ENCODE measurements around the gene JMJD1C.

The JMJD1C gene

DNA sequence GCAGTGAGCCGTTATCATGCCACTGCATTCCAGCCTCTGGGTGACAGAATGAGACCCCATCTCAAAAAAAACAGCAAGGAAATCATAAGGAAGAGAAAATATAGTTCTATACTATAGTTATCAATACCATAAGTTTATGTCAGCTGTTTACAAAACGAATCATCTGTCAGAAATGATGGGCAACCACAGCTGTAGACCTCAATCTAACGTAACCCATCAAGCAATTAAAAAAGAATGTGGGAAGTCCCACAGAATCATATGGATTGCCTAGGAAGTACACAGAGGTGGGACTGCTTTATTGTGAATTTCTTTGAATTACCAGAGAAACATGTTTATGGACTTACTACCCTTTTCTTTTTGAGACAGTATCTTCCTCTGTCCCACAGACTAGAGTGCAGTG, 325.7 kb downstream of the JMJD1C start:
- Histone ChIP-seq H3K9me3 (ENCODE audit: control insufficient read depth, insufficient read depth, low read length) (no peaks in the 10 kb centered on the region), H3F3A (ENCODE audit: control insufficient read depth, insufficient read depth) (no peaks in the 10 kb centered on the region), H3K36me3 (ENCODE audit: control insufficient read depth, low read length) (peaks cover 12% of the 10 kb centered on the region; the same call in 1 of the 2 replicates), H3K4me2 (ENCODE audit: low read length) (no peak overlapping the region), H3K4me3 (ENCODE audit: low read length) (no peak overlapping the region), H4K20me1 (ENCODE audit: control insufficient read depth, insufficient read depth, low read depth, low read length) (peaks cover 22% of the 10 kb centered on the region; the same call in 1 of the 2 replicates), H3K27ac (ENCODE audit: low read depth, low read length) (no peak overlapping the region), H3K4me1 (ENCODE audit: control insufficient read depth, low read length) (peaks cover 6% of the 10 kb centered on the region), H3K9me2 (replicated peaks; ENCODE audit: control insufficient read depth, low read length) (no peaks in the 10 kb centered on the region), H3K79me2 (ENCODE audit: control insufficient read depth, low read length) (peaks cover 99% of the 10 kb centered on the region), H3K27me3 (ENCODE audit: control insufficient read depth, low read length) (no peaks in the 10 kb centered on the region)
- TF ChIP-seq EZH2phosphoT487 (IDR thresholded peaks at IDR 0.05; ENCODE audit: borderline replicate concordance, low read length), result no peak

GRCh38 chr10:63137306-63137705, 328.5 kb downstream of the JMJD1C start:
- Histone ChIP-seq H3K36me3 (ENCODE audit: control insufficient read depth, low read length) (peaks cover 21% of the 10 kb centered on the region), H3K4me3 (ENCODE audit: low read length) (no peak overlapping the region), H3K9me2 (replicated peaks; ENCODE audit: control insufficient read depth, low read length) (no peaks in the 10 kb centered on the region), H3K27me3 (ENCODE audit: control insufficient read depth, low read length) (no peaks in the 10 kb centered on the region), H3K9me3 (ENCODE audit: control insufficient read depth, insufficient read depth, low read length) (peaks cover 4% of the 10 kb centered on the region), H3K79me2 (ENCODE audit: control insufficient read depth, low read length) (peaks cover 90% of the 10 kb centered on the region), H3K4me2 (ENCODE audit: low read length) (no peak overlapping the region), H3F3A (ENCODE audit: control insufficient read depth, insufficient read depth) (0 out of 2 replicates have a peak, but pooled peaks cover 3% of the 10 kb centered on the region), H4K20me1 (ENCODE audit: control insufficient read depth, insufficient read depth, low read depth, low read length) (peaks cover 31% of the 10 kb centered on the region), H3K27ac (ENCODE audit: low read depth, low read length) (no peak overlapping the region), H3K4me1 (ENCODE audit: control insufficient read depth, low read length) (peaks cover 23% of the 10 kb centered on the region)
- TF ChIP-seq EZH2phosphoT487 (IDR thresholded peaks at IDR 0.05; ENCODE audit: borderline replicate concordance, low read length) (no peak), CTCF (IDR thresholded peaks at IDR 0.05; ENCODE audit: low read depth, low read length, poor library complexity, severe bottlenecking) (no peak)

- peaks cover 57% of the 10 kb centered on the region for H3K79me2 ChIP-seq (ENCODE audit: control insufficient read depth, low read length)
- peaks cover 23% of the 10 kb centered on the region for H3K4me1 ChIP-seq (ENCODE audit: control insufficient read depth, low read length)
- H3K9me3 ChIP-seq (ENCODE audit: control insufficient read depth, insufficient read depth, low read length), result peaks cover 4% of the 10 kb centered on the region
- H3K9me2 ChIP-seq (replicated peaks; ENCODE audit: control insufficient read depth, low read length), result no peaks in the 10 kb centered on the region
- H4K20me1 ChIP-seq (ENCODE audit: control insufficient read depth, insufficient read depth, low read depth, low read length), result peaks cover 25% of the 10 kb centered on the region
- peak overlapping the region; percentile 76 for H3K27ac ChIP-seq (ENCODE audit: low read depth, low read length)
- TF ChIP-seq CTCF (IDR thresholded peaks at IDR 0.05; ENCODE audit: low read depth, low read length, poor library complexity, severe bottlenecking), result no peak
- no peak for TF ChIP-seq EZH2phosphoT487 (IDR thresholded peaks at IDR 0.05; ENCODE audit: borderline replicate concordance, low read length)
- no peaks in the 10 kb centered on the region for H3K27me3 ChIP-seq (ENCODE audit: control insufficient read depth, low read length)
- H3F3A ChIP-seq (ENCODE audit: control insufficient read depth, insufficient read depth), result 0 out of 2 replicates have a peak, but pooled peaks cover 3% of the 10 kb centered on the region
- peak overlapping the region; percentile 99 for H3K4me3 ChIP-seq (ENCODE audit: low read length)
- peak overlapping the region; percentile 100 for H3K4me2 ChIP-seq (ENCODE audit: low read length)
- H3K36me3 ChIP-seq (ENCODE audit: control insufficient read depth, low read length), result peaks cover 17% of the 10 kb centered on the region
Observed at GRCh38 chr10:63133821-63134557, 331.8 kb downstream of the JMJD1C start.
